Nucleus accumbens (tissue), 56 donors: ENCODE results near the gene FAM3A.
"Not testable (repeated sequence)": the region's sequence is repeated elsewhere in the genome, so short reads cannot be mapped to it uniquely, and the experiment has no call there.

Experiments used
- DNase-seq, 56 donors: peaks; one replicate each; lab custom pipeline; 2025; lab: John Stamatoyannopoulos, UW

Gene FAM3A

DNA sequence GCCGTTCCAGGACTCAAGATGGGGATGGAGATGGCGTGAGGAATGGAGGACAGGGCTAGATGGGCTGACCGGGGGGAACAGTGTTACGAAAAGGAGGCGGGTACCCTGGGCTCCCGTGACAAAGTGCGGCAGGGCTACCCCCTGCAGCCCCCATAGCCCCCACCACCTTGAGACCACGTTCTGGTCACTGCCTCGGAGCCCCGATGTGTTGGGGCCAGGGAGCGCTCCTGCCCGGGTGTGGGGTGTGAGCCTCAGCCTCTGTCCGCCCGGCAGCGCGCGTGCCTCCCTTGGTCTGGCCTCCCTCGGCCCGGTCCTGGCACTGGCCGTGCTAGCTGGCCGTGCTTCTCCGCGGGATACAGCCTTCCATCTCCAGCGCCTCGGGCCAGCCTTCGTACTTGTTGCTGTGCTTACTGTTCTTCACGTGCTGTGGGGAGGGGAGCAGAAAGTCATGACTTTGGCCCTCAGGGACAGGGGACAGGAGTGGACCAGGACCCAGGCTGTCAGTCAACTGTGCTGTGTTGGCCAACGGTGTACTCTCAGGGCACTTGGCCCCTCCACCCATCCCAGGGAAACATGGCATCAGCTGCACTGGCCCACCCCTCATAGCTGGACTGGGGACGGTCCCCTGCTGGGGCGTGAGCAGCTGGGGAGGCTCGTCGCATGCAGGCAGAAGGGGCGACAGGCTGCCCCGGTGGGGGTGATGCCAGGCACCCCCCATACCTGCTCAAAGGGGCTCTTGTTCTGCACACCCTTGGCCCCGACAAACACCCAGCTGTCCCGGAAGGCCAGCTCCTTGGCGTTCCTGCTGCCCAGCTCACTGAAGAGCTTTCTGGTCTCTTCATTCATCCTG is 9.3 kb downstream of the FAM3A start:
- DNase-seq, result peak in 1 of 56 donors; percentile 7

DNA sequence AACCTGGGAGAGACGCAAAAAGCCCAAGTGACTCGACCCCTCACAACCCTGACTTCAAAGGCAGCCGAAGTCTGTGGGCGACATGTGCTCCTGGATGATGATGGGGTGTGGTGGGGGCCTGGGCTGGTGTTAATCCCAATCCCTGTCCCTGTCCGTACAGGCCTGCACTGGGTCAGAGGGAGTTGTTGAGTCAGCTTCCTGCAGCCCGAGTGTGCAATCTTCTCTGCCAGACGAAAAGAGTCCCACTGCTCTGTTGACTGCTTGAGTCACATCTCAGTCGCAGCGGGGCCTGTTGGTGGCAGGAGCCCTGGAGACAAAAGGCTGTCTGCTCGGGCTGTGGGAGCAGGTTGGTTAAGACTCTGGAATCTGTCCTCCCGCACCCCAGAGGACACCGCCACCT is 10.3 kb downstream of the FAM3A start:
- DNase-seq, result no peak

DNA sequence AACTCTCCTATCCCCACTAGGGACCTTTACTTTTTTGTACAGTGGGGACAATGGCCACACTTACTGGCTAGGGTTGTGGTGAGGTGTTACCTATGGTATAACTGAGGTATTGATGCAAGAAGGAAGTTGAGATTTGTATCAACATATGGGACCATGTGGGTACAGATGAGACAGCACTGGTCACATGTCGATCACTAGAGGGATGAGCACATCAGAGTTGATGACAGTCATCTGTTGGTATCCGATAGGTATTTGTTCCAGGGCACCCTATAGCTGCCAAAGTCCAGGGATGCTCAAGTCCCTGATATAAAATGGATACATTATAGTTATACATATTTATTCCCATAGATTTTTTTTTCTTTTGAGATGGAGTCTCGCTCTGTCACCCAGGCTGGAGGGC is 13.0 kb downstream of the FAM3A start:
- DNase-seq, result no peak

DNA sequence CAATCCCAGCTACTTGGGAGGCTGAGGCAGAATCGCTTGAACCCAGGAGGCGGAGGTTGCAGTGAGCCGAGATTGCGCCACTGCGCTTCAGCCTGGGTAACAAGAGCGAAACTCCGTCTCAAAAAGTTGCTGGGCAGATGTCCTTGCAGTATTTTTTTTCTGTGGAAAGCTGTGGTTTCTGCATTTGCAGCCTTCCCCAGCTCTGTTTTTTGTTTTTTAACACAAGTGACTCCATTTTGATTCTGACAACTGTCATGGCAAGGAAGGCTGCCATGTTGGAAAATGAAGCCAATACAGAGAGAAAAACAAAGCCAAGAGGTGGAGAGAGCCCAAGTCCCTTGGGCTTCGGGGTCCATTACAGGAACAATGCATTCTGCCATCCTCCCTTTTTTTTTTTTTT is 13.9 kb downstream of the FAM3A start:
- DNase-seq, result no peak

DNA sequence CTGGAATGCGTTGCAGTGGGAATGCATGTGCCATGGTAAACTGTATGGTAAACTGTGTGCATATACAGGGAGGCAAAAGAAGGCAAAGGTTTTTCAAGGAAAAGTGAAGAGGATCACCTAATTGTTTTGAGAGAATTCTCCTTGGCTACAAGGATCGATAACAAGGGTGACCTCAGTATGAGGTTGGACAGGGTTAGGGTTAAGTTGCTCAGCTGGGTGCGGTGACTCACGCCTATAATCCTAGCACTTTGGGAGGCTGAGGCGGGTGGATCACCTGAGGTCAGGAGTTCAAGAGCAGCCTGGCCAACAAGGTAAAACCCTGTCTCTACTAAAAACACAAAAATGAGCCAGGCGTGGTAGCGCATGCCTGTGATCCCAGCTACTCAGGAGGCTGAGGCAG is 14.6 kb downstream of the FAM3A start:
- DNase-seq, result not testable (repeated sequence)

DNA sequence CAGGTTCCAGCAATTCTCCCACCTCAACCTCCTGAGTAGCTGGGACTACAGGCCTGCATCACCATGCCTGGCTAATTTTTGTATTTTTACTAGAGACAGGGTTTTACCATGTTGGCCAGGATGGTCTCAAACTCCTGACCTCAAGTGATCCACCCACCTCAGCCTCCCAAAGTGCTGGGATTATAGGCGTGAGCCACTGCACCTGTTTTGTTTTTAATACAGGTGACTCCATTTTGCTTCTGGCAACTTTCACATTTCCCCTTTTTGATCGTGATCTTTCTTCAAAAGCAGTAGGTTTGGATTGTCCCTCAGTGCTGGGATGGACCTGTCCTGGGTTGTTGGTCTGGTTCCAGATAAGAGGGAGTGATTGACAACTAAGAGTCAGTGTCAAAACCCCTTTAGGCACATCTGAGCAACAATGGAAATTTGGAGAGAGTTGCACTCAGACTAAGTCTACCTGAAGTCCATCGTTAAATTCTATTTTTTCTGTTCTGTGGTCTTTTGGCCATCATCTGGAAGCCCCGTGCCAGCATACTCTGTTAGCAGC is 19.4 kb downstream of the FAM3A start:
- not testable (repeated sequence) for DNase-seq

DNA sequence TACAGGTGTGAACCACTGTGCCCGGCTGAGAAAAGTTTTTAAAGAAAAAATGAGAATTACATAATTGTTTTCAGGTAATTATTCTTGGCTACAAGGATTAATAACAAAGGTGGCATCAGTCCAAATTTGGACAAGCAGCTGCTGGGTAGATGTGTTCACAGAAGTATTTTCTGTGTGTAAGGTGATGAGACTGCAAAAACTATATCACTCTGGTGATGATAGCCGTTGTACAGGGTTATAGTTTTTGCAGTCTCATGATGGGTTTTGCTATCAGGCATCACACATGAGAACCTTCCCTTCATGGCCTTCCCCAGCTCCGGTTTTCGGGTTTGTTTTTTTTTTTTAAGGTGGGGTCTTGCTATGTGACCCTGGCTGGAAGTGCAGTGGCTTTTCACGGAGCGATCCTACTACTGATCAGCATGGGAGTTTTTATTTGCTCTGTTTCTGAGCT is 20.5 kb downstream of the FAM3A start:
- DNase-seq, result no peak

DNA sequence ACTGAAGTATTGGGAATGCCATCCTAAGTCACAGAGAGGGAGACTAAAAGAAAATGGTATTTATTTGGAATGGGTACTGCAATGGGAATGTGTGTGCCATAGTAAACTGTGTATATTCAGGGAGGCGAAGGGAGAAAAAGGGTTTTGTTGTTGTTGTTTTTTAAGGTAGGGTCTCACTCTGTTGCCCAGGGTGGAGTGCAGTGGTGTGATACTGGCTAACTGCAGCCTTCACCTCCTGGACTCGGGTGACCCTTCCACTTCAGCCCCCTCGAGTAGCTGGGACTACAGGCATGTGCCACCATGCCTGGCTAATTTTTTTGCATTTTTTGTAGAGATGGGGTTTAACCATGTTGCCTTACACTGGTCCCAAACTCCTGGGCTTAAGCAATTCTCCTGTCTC is 21.3 kb downstream of the FAM3A start:
- DNase-seq, result no peak

DNA sequence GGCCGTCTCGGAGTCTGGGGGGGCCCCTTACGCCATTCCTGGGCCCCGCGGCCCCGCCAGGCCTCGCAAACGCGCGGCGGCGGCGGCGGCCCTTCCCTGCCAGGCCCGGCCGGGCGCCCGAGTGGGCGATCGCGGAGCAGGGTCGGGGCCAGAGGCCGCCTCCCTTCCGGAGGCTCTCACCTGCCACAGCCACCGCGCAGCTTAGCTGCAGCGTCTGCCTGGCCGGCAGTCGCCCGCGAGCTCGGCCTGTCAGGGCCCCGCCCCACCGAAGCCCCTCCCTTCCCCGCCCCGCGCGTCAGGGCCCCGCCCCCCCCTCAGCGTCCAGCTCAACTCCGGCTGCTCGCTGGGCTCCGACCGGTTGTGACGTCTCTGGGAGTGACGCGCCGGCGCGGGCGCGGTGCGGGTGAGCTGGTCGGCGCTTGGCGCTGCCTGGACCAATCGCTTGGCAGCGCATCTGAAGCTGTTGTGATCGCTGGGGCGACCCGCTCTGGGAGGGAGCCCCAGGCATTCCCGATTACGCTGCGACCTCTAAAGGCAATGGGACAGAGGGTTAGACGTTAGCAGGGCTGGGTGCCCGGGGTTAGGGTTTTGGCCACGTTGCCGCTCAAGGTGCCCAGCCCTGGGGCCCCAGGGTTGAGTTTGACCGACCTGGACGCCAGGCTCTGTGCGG is 25.5 kb downstream of the FAM3A start, which contains the start of gene SLC10A3:
Gene SLC10A3, minus strand, starts transcription at position 216 of the 670 bp plus-strand sequence. CDS start 1,689 bp downstream, outside the sequence.
- DNase-seq, result peak; percentile 36 to 95 (median 88)

DNA sequence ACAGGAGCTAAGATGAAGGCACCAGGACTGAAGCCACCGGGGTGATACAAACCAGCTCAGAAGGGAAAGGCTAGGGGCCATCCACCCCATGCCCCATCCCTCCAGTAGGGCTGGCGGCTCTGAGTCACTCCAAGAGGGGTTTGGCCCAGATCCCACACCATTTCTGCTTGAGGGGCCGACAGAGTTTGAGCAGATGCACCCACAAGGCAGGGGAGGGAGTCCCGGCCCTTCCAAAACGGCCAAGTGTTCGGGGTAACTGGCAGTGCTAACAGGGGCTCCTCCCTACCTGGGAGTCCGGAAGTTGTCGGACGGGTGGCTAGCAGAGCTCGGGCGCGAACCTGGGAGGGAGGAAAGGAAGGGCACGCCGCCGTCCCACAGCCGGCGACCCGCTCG is 26.0 kb downstream of the FAM3A start:
- peak in 7 of 56 donors; percentile 3 to 34 (median 27) for DNase-seq

DNA sequence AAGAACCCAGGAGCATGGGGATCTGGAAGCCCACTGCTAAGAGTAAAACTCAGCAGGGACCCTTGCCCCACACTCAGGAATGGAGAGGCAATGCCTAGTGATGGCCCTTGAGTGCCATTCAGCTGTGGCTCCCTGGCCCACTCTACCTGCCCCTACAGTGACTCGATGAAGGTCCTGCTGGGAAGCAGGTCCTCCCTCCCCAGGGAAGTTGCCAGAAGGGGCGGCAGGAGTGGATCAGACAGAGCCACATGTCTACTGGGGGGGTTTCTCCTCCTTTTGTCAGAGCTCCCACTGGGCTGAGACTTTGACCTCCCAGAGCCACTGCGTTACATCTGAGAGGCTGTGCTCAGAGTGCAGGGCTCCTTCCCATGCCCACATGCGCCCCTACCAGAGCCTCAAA is 26.9 kb downstream of the FAM3A start:
- DNase-seq, result no peak

DNA sequence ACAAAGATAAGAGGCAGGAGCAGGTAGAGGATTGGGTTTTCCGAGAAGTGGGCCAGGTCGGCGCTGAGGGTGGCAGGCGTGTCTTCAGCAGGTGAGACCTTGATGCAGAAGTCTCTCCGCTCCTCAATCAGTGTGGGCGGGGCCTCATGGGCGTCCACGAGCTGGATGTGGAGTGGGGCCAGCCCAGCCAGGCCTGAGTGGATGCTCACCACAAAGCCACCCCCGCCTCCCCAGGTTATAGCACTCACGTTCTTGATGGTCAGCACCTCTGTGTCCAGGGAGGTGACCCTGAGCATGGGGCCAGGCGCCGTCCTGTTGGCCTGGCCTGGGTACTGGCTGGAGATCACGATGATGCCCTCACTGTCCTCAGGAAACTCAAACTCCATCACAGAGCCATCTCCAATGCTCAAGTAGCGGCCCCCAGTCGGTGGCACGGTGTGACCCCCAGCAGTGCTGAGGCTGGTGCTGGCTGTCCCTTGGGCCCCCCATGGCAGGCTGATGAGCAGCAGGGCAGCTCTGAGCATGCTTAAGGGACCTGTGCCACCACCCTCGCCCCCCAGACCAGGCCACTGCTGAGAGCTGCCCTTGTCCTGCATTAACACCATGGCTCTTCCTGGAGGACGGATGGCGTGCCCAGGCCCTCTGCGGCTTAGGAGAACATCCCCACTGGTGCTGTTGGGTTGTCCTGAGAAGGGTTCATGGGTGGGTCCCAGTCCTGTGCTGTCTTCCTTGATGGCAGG is 27.5 kb downstream of the FAM3A start:
- no peak for DNase-seq

DNA sequence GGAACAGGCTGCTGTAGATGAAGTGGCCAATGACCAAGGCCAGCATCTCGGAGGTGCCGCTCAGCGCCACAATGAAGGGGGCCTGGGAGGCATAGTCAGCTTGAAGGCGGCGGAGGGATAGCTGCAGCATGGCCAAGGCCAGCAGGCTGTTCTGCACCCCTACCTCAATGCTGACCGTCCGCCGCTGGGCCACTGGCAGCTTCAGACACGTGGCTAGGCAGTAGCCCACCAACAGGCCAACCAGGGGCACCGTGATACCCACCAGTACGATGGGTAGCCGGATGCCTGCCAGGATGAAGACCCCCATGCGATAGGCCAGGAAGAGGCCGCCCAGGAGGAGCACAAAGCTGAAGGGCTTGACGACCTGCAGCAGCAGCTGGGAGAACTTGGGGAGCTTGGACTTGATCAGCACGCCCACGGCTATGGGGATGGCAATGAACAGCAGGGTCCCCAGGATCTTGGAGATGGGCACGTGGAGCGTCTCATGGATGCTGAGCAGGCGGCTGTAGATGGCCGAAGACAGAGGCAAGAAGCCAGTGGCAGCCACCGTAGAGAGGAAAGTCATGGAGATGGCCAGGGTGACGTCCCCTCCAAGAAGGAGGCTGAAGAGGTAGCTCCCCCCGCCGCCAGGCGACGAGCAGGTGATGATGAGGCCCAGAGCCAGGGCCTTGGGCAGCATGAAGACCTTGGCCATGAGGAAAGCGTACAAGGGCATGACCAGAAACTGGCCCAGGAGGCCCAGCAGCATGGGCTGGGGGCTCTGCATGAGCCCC is 28.3 kb downstream of the FAM3A start:
- no peak for DNase-seq

DNA sequence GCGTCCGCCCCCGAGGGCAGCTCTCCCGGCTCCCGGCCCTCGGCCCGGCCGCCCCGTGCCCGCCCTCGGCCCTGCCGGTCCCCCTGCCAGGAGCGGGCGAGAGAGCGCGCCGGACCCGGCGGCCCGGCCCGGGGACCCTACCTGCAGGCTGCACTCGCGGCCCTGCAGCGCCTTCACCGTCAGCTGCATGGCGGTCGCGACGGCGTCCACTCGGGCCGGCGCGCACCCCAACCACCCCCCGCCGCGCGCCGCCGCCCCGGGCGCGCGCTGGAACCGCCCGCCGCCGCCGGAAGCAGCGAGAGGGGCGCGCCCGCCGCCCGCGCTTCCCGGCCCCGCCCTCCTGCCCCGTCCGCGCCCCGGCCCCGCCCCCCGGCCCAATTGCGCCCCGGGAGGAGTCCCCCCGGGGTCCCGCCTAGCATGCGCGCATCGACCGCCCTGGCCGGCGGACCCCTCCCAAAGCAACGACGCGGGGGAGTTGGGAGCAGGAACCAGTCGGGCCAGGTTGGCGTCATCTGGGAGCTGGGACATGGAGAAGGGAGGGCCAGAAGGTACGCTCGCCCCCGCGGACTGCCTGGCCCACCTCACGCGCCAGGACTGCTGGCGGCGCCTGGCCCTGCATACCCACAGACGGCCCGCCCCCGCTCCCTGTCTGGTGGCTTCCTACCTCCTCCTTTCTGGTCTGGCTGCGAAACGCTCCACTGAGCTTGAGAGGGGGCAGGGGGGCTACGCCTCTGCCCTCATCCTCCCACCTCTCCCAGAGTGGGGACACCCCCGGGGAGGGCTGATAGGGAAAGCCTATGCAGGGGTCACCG is 29.4 kb downstream of the FAM3A start, which contains the start of gene UBL4A:
Gene UBL4A, minus strand, starts transcription at position 220 of the 812 bp plus-strand sequence. Its CDS starts 31 bp downstream, at position 189.
- DNase-seq, result peak in 30 of 56 donors; percentile 1 to 64 (median 26)

DNA sequence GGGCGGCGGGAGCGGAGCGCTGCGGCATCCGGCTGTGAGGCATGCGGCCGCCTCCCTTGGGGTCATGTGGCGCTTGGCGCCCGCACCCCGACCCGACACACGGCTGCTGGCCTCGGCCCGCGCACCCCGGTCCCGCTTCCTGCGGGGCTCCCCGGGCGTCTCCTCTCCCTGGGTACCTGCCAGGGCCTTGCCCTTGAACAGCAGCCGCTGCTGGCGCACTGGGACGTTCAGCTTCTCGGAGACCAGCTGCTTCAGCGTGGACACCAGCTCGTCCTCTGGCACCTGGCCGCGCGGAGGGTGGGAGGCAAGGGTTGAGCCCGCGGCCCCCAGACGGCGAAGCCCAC is 30.0 kb downstream of the FAM3A start:
- DNase-seq, result peak in 9 of 56 donors; percentile 5 to 52 (median 20)

DNA sequence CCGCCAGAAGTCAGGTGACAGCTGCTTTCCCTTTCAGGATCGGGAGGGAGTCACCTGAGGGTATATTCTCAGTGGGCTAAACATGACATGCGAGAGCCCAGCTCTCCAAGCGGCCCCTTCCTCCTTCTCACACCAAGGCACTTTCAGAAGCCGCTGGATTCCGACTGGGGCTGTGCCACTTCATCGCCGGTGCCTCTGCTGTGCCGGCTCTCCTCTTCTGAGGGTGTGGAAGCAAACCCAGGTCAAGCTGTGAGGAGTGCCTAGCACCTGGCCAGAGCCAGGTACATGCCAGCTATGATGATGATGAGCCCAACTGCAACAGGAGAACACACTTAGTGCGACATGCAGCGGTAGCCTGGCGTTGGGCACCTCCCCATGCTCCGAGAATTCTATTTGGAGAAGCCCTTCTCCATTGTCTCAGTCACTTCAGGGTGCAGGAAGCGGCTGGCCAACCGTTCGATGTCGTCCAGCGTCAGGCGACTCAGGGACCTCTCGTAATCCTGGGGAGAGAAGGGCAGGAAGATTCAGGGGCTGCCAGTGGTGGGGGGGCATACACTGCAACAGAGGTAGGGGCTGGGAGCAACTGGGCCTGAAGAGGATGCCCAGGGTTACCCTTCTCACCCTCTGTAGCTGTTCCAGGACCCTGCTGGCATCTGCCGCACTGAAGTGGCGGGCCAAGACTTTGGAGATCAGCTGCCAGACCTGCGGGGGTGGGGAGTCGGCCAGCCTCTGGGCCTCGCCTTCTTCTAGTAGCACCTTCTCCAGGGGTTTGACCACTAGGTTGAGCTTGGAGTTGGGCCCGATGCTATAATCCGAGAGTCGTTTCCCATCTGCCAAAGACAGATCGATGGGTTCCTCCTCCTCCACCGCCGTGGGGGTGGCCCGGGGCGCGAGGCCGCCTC is 30.6 kb downstream of the FAM3A start:
- DNase-seq, result no peak

DNA sequence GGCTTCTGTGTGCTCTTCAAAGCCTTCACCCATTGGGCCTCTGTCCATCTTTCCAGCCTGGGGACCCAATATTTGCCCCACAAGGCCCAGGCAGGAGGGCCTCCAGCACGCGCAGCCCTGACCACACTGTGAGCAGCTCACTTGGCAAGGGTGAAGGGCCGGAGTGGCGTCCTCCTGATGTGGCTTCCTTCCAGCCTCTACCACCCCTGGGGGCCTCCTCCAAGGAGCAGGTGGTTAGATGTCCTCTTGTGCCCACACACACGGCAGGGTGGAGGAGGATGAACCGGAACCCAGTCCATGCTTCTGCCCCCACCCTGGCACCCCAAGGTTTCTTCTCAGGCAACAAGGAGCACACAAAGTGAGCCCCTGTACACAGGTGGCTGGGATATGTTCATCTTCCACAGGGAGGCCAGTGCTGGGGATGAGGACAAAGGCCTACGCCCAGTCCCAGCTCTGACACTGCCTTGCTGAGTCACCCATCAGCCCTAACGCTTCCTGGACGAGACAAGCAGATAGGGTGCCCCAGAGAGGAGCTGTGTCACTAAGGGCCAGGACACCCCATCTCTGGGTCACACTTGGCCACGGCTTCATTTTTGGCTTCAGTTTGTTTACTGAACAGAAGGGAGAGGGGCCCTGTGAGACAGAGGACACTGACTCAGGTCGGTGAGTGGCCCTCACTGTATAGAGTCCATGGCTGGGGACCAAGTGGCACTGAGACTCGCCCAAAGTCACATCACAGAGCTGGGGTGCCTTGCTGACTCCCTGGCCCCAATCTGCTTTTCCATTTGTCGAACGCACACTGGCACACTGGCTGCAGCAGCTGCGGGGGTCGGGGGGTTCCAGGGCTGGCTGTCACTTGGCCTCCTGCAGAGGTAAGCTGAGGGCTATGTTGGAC is 31.5 kb downstream of the FAM3A start:
- no peak for DNase-seq
